H1 (cell line): ENCODE measurements around the gene GATC. TPM values are rescaled to one million over a fixed set of nuclear protein-coding genes. Genes with fewer than 3 reads are reported as not detected.
A peak's percentile ranks its signal among the peaks of the same experiment; 100 is the strongest.

Source experiments
- CTCF ChIA-PET: fragments of 300-600 bp; sonication (Branson Sonifier 250); formaldehyde crosslinking; loops from one replicate; lab custom pipeline; 2021; ENCODE audit not compliant: partially characterized antibody; lab: Charles Lee
- POLR2A ChIA-PET: fragments of 300-600 bp; sonication (Branson Sonifier 250); formaldehyde crosslinking; loops from one replicate; lab custom pipeline; 2021; ENCODE audit warnings: inconsistent platforms; ENCODE audit not compliant: partially characterized antibody; lab: Charles Lee
- DNase-seq, 2 experiments: peaks; one replicate each; pipeline versions ENCODE4 v3.0.0 to v3.0.0-alpha.2; 2010 to 2022; ENCODE audit warnings: low spot score in 2 of 2, low read depth in 1 of 2, mixed read lengths in 1 of 2
- FAIRE-seq: peaks from 2 replicates; lab custom pipeline; 2011; peaks lifted over from hg19 to GRCh38; lab: Jason Lieb, UNC
- H2AFZ ChIP-seq: 2 replicates; pipeline ENCODE4 v1.8.1; 2012; ENCODE audit warnings: low read length, inconsistent platforms
- H2AK5ac ChIP-seq: 2 replicates; pipeline ENCODE4 v1.6.1; 2013; ENCODE audit warnings: low read depth, low read length
- H2BK120ac ChIP-seq: replicated peaks from 2 replicates; pipeline ENCODE3; 2013; ENCODE audit warnings: low read depth, low read length, inconsistent platforms
- H2BK12ac ChIP-seq: 2 replicates; pipeline ENCODE4 v1.6.1; 2013; ENCODE audit warnings: low read depth, low read length
- H2BK15ac ChIP-seq: 2 replicates; pipeline ENCODE4 v1.6.1; 2013; ENCODE audit warnings: low read length
- H2BK20ac ChIP-seq: 2 replicates; pipeline ENCODE4 v1.6.1; 2013; ENCODE audit warnings: low read length
- H2BK5ac ChIP-seq: 2 replicates; pipeline ENCODE4 v1.6.1; 2013; ENCODE audit warnings: low read depth, low read length
- H3K14ac ChIP-seq: 2 replicates; pipeline ENCODE4 v1.6.1; 2013; ENCODE audit warnings: inconsistent platforms; ENCODE audit not compliant: insufficient read length
- H3K18ac ChIP-seq: 2 replicates; pipeline ENCODE4 v1.6.1; 2013; ENCODE audit warnings: low read length; ENCODE audit errors: extremely low read depth
- H3K23ac ChIP-seq: 2 replicates; pipeline ENCODE4 v1.6.1; 2013; ENCODE audit warnings: inconsistent platforms; ENCODE audit not compliant: insufficient read length
- H3K23me2 ChIP-seq: 2 replicates; pipeline ENCODE4 v1.6.1; 2013; ENCODE audit warnings: low read depth, low read length
- H3K27ac ChIP-seq: 2 replicates; pipeline ENCODE4 v1.6.1; 2011; ENCODE audit warnings: low read depth, low read length, inconsistent platforms
- H3K27me3 ChIP-seq, 4 experiments: replicated peaks in 1 of 4; 1 replicate in 1 of 4; 2 replicates in 3 of 4; pipeline versions ENCODE4 v1.6.1 to v1.8.1; 2011 to 2013; ENCODE audit warnings: low read length in 3 of 4, mild to moderate bottlenecking in 3 of 4, inconsistent platforms in 2 of 4, mixed read lengths in 2 of 4, moderate library complexity in 1 of 4; ENCODE audit not compliant: control insufficient read depth in 3 of 4, insufficient read depth in 3 of 4; ENCODE audit errors: extremely low read depth in 1 of 4
- H3K36me3 ChIP-seq, 4 experiments: 2 replicates each; pipeline versions ENCODE4 v1.6.1 to v1.8.1; 2011 to 2013; ENCODE audit warnings: mild to moderate bottlenecking in 4 of 4, low read length in 3 of 4, moderate library complexity in 2 of 4, control low read depth in 1 of 4, inconsistent platforms in 1 of 4; ENCODE audit not compliant: insufficient read depth in 4 of 4, control insufficient read depth in 2 of 4
- H3K4ac ChIP-seq: replicated peaks from 2 replicates; pipeline ENCODE3; 2013; ENCODE audit warnings: low read length, low read depth, mixed read lengths, inconsistent platforms; ENCODE audit not compliant: insufficient read length
- H3K4me1 ChIP-seq, 4 experiments: replicated peaks in 1 of 4; 1 replicate in 1 of 4; 2 replicates in 3 of 4; pipeline versions ENCODE4 v1.6.1 to v1.8.1; 2011 to 2013; ENCODE audit warnings: low read length in 3 of 4, inconsistent platforms in 2 of 4, mixed read lengths in 1 of 4; ENCODE audit not compliant: insufficient read depth in 4 of 4, control insufficient read depth in 3 of 4
- H3K4me2 ChIP-seq, 2 experiments: 2 replicates each; pipeline versions ENCODE4 v1.6.1 to v1.8.1; 2011 to 2013; ENCODE audit warnings: low read depth in 2 of 2, low read length in 2 of 2, control low read depth in 1 of 2, inconsistent platforms in 1 of 2, mild to moderate bottlenecking in 1 of 2; ENCODE audit not compliant: insufficient read depth in 1 of 2
- H3K4me3 ChIP-seq, 4 experiments: fragments of 200-600, 300-600 bp in 1 of 4; sonication (generic), shearing (Covaris generic), sonication (Bioruptor Twin) in 1 of 4; 2 replicates each; pipeline versions ENCODE4 v1.5.1 to v1.8.1; 2011 to 2016; ENCODE audit warnings: low read length in 4 of 4, low read depth in 3 of 4, control low read depth in 2 of 4, inconsistent platforms in 2 of 4, mild to moderate bottlenecking in 2 of 4, mixed read lengths in 1 of 4, moderate library complexity in 1 of 4; ENCODE audit not compliant: insufficient read depth in 2 of 4; ENCODE audit errors: extremely low read depth in 1 of 4
- H3K56ac ChIP-seq: replicated peaks from 2 replicates; pipeline ENCODE3; 2013; ENCODE audit warnings: low read depth, mild to moderate bottlenecking, mixed read lengths, low read length, inconsistent platforms; ENCODE audit not compliant: insufficient read length
- H3K79me1 ChIP-seq: 2 replicates; pipeline ENCODE4 v1.6.1; 2013; ENCODE audit warnings: low read depth, low read length, control low read depth
- H3K79me2 ChIP-seq, 2 experiments: 2 replicates each; pipeline versions ENCODE4 v1.6.1 to v1.8.1; 2012 to 2013; ENCODE audit warnings: low read length in 2 of 2, mild to moderate bottlenecking in 2 of 2, inconsistent platforms in 1 of 2; ENCODE audit not compliant: insufficient read depth in 2 of 2, control insufficient read depth in 1 of 2
- H3K9ac ChIP-seq, 4 experiments: replicated peaks in 1 of 4; 1 replicate in 1 of 4; 2 replicates in 3 of 4; pipeline versions ENCODE4 v1.6.1 to v1.8.1; 2011 to 2013; ENCODE audit warnings: low read depth in 3 of 4, low read length in 3 of 4, control low read depth in 2 of 4, mild to moderate bottlenecking in 2 of 4, moderate library complexity in 2 of 4, inconsistent platforms in 1 of 4; ENCODE audit errors: extremely low read depth in 1 of 4
- H3K9me3 ChIP-seq, 2 experiments: 2 replicates each; pipeline versions ENCODE4 v1.6.1 to v1.8.1; 2012 to 2013; ENCODE audit warnings: mild to moderate bottlenecking in 2 of 2, moderate library complexity in 2 of 2, control low read depth in 1 of 2, inconsistent platforms in 1 of 2, low read depth in 1 of 2, low read length in 1 of 2, mixed read lengths in 1 of 2; ENCODE audit not compliant: insufficient read depth in 2 of 2
- H4K20me1 ChIP-seq, 2 experiments: replicated peaks in 1 of 2; 2 replicates each; pipeline versions ENCODE3 to v1.8.1; 2011 to 2013; ENCODE audit warnings: inconsistent platforms in 2 of 2, low read length in 2 of 2, mild to moderate bottlenecking in 1 of 2; ENCODE audit not compliant: insufficient read depth in 2 of 2, control insufficient read depth in 1 of 2
- H4K5ac ChIP-seq: 2 replicates; pipeline ENCODE4 v1.6.1; 2013; ENCODE audit warnings: low read length, low read depth, mixed read lengths, inconsistent platforms; ENCODE audit not compliant: insufficient read length
- H4K8ac ChIP-seq: 2 replicates; pipeline ENCODE4 v1.8.0; 2013; ENCODE audit warnings: mild to moderate bottlenecking, moderate library complexity, low read length, inconsistent platforms; ENCODE audit not compliant: insufficient read depth; ENCODE audit errors: extremely low read depth
- H4K91ac ChIP-seq: replicated peaks from 2 replicates; pipeline ENCODE3; 2013; ENCODE audit warnings: low read length, mixed read lengths, inconsistent platforms; ENCODE audit not compliant: insufficient read length
- CTCF ChIP-seq, 3 experiments: IDR thresholded peaks; 1 replicate in 2 of 3; 2 replicates in 1 of 3; pipeline versions ENCODE4 v1.5.1 to v1.6.1; 2011; ENCODE audit warnings: low read length in 3 of 3, mild to moderate bottlenecking in 3 of 3, inconsistent platforms in 2 of 3, low read depth in 1 of 3, moderate library complexity in 1 of 3; ENCODE audit not compliant: insufficient read depth in 1 of 3; ENCODE audit errors: control extremely low read depth in 1 of 3
- EZH2 ChIP-seq: fragments of 200-600 bp; sonication (generic); IDR thresholded peaks from 2 replicates; pipeline ENCODE4 v1.7.1; 2012; ENCODE audit warnings: low read depth, mild to moderate bottlenecking, moderate library complexity, low read length, inconsistent platforms; ENCODE audit not compliant: severe bottlenecking
- KDM1A ChIP-seq: fragments of 200-600, 300-600 bp; sonication (generic); IDR thresholded peaks from 2 replicates; pipeline ENCODE4 v1.7.1; 2016; ENCODE audit warnings: mild to moderate bottlenecking, low read length, borderline replicate concordance
- KDM4A ChIP-seq: IDR thresholded peaks from one replicate; pipeline ENCODE4 v1.7.1; 2012; ENCODE audit warnings: low read depth, mild to moderate bottlenecking, moderate library complexity, low read length, inconsistent platforms; ENCODE audit not compliant: severe bottlenecking
- WGBS, 2 experiments: shearing (Covaris generic) in 1 of 2; methylation state at CpG; one replicate each; pipeline versions ENCODE4 v1.1.6 to v1.1.7; 2013 to 2015; ENCODE audit warnings: low lambda C conversion rate in 2 of 2, mixed read lengths in 2 of 2, inconsistent platforms in 1 of 2, low coverage in 1 of 2, missing lambda C conversion rate in 1 of 2; ENCODE audit not compliant: insufficient replicate concordance in 2 of 2, insufficient coverage in 1 of 2, insufficient read length in 1 of 2; ENCODE audit errors: extremely low coverage in 1 of 2, missing lambda C conversion rate in 1 of 2; 5-methylcytosine and 5-hydroxymethylcytosine counted together
- polyA plus RNA-seq, 7 experiments: library from polyadenylated mRNA; depleted of rRNA in 3 of 7; stranded (reverse) in 5 of 7; unstranded in 2 of 7; fragments of >200 nt in 5 of 7; fragments of 200-250 nt in 2 of 7; gene quantifications; 1 replicate in 5 of 7; 2 replicates in 1 of 7; 4 replicates in 1 of 7; pipeline versions ENCODE4 v1.2.1 to v1.2.3, GENCODE V29; 2011 to 2013; ENCODE audit warnings: missing spikeins in 2 of 7, mixed read lengths in 2 of 7
- total RNA-seq: library from RNA; stranded (reverse); fragmentation: NEBNext Ultra II Directional; extraction: Animal tissue kit (Norgen Biotek cat#: 25700); gene quantifications from 2 replicates; pipeline ENCODE4 v1.2.1, GENCODE V29; 2021

GATC gene
- total and polyA plus RNA-seq, 2 of the 8 experiments (the other 6 are each of a cell fraction or from before 2014, with no cell fraction given), result 13.2 to 30.4 TPM

DNA sequence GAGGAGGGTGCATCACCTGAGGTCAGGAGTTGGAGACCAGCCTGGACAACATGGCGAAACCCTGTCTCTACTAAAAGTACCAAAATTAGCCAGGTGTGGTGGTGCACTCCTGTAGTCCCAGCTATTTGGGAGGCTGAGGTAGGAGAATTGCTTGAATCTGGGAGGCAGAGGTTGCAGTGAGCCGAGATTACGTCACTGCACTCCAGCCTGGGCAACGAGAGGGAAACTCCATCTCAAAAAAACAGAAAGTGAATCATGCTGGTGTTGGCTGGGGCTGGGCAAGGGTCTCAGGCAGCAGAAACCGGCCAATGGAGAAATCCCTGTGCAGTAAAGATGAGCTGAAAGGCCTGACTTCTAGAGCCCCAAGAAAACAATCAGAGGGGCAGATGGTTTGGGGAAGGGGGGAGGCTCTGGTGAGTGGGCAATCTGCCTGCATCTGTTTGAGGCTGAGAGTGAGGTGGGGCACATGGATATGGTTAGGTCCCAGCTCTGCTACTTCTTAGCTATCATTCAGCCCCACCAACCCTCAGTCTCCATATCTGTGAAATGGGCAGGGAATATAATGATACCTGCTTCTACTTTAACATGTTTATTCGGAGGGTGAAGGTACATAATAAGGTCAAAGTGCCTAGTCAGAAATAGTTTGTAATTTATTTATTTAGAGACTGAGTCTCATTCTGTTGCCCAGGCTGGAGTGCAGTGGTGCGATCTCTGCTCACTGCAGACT is 29.6 kb upstream of the GATC start:
- no peak overlapping the region for H4K91ac ChIP-seq
- peaks cover 0 to 10% (median 6%) of the 10 kb centered on the region in 4 experiments; a peak in 3 of 7 replicates for H3K4me1 ChIP-seq
- no peaks in the 10 kb centered on the region for H3K27me3 ChIP-seq
- WGBS, 2 experiments, result 86% methylated on average over 7 of the region's 7 CpGs; no CpG with 5 or more reads in 1 of the 2 experiments
- TF ChIP-seq EZH2 (no peak), KDM1A (peak; percentile 77), KDM4A (no peak), CTCF (IDR thresholded peaks at IDR 0.05; ENCODE audit: control extremely low read depth in 1 of 3, insufficient read depth in 1 of 3, low read depth in 1 of 3, low read length in 3 of 3) (no peak)
- H2BK120ac ChIP-seq, result no peak overlapping the region
- DNase-seq (no peak), FAIRE-seq (no peak)
- no peak overlapping the region for H3K9ac ChIP-seq
- ChIA-PET CTCF (interaction anchor here (0.7 to 4.0 kb wide), 6 partner anchors 13 to 81 kb away, joined by 3 to 19 read pairs (median 4); no protein-coding TSS in a partner anchor), POLR2A (interaction anchor here (0.8 to 1.0 kb wide), 3 partner anchors 14 to 216 kb away, joined by 3 read pairs; partner anchors contain the start of gene RPLP0)
- no peak overlapping the region for H2BK5ac ChIP-seq
- H3K23ac ChIP-seq, result no peak overlapping the region
- no peaks in the 10 kb centered on the region for H3K23me2 ChIP-seq
- H4K8ac ChIP-seq, result no peak overlapping the region
- no peak overlapping the region for H3K4ac ChIP-seq
- H3K36me3 ChIP-seq, result no peaks in the 10 kb centered on the region
- no peak overlapping the region for H3K18ac ChIP-seq
- H3K79me1 ChIP-seq, result no peaks in the 10 kb centered on the region
- no peak overlapping the region for H3K4me2 ChIP-seq
- no peaks in the 10 kb centered on the region for H4K20me1 ChIP-seq
- H2BK12ac ChIP-seq, result no peak overlapping the region
- no peak overlapping the region for H3K14ac ChIP-seq
- no peak overlapping the region for H4K5ac ChIP-seq
- H3K79me2 ChIP-seq, result no peaks in the 10 kb centered on the region
- H3K27ac ChIP-seq, result no peak overlapping the region
- H3K4me3 ChIP-seq, result no peak overlapping the region
- H3K56ac ChIP-seq, result no peak overlapping the region
- 0 out of 2 replicates have a peak overlapping the region, but pooled peaks have one; percentile 13 for H2BK20ac ChIP-seq
- H2AK5ac ChIP-seq, result no peak overlapping the region
- H2AFZ ChIP-seq, result no peak overlapping the region
- no peaks in the 10 kb centered on the region for H3K9me3 ChIP-seq
- no peak overlapping the region for H2BK15ac ChIP-seq
